ENCODE measurements around the gene VPS33A.
"Not testable (repeated sequence)": the region's sequence is repeated elsewhere in the genome, so short reads cannot be mapped to it uniquely, and the experiment has no call there.

The VPS33A gene

GRCh38 chr12:122205053-122205925 lies 61.0 kb downstream of the VPS33A start:
- no peak for DNase-seq (ENCODE audit: low read depth, low spot score)

DNA sequence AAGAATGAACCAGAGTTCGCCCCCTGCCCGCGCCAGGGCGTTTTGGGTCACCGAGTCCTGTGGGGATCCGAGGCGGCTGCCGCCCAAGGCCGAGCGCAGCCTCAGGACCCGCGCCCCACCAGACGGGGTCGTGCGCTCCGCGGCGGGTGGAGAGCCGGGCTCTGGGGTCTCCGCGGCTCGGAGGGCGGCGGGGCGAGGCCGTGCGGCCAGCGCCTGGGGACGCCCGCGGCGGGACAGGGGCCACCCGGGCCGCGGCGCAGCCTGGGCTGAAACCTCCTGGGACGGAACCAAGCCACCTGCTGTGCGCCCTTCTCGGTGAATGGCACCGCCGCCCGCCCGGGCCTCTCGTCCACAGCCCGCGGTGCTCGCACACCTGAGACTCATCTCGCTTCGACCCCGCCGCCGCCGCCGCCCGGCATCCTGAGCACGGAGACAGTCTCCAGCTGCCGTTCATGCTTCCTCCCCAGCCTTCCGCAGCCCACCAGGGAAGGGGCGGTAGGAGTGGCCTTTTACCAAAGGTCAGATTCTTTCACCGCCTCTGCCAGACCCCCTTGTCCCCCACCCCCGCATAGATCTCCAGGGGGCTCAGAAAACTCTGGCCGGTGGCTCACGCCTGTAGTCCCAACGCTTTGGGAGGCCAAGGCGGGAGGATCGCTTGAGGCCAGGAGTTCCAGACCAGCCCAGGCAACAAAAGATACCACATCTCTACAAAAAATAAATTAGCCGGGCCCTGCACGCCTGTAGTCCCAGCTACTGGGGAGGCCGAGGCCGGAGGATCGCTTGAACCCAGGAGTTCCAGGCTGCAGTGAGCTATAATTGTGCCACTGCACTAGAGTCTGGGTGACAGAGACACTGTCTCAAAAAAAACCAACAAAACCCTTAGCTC lies 61.9 kb downstream of the VPS33A start:
- DNase-seq (ENCODE audit: low read depth, low spot score), result peak; percentile 39

- peak; percentile 74 for DNase-seq (ENCODE audit: low read depth, low spot score)
Measured at GRCh38 chr12:122203301-122204166, 62.8 kb downstream of the VPS33A start, which contains the start of gene B3GNT4. Gene B3GNT4 (plus strand): TSS chr12:122203709. CDS start chr12:122204619, 910 bp downstream.

DNA sequence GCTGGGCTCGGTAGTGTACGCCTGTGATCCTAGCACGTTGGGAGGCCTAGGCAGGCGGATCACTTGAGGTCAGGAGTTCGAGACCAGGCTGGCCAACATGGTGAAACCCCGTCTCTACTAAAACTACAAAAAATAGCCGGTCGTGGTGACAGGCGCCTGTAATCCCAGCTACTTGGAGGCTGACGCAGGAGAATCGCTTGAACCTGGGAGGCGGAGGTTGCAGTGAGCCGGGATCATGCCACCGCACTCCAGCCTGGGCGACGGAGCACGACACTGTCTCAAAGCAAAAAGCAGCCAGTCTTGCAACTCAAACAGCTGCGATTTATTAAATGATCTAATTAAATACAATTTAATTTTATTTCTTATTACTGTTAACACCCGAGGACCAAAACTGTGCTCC lies 63.5 kb downstream of the VPS33A start:
- not testable (repeated sequence) for DNase-seq (ENCODE audit: low read depth, low spot score)

DNA sequence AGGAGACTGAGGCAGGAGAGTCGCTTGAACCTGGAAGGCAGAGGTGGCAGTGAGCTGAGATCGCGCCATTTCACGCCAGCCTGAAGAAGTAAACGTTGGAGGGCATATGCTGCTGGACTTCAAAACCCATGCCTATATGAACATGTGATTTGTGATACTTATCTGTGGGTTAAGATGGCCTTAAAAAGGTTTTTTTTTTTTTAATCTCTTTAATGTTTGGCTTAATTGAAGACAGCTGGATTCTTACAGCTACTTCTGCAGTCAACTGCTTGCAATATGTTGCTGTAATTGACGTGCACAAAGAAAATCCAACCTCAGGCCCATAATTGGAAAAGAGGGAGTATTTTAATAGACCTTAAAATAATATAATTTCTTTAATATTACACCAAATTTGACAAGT lies 64.3 kb downstream of the VPS33A start:
- no peak for DNase-seq (ENCODE audit: low read depth, low spot score)

- DNase-seq (ENCODE audit: low read depth, low spot score), result no peak
Measured at GRCh38 chr12:122201381-122201780, 64.9 kb downstream of the VPS33A start.

DNA sequence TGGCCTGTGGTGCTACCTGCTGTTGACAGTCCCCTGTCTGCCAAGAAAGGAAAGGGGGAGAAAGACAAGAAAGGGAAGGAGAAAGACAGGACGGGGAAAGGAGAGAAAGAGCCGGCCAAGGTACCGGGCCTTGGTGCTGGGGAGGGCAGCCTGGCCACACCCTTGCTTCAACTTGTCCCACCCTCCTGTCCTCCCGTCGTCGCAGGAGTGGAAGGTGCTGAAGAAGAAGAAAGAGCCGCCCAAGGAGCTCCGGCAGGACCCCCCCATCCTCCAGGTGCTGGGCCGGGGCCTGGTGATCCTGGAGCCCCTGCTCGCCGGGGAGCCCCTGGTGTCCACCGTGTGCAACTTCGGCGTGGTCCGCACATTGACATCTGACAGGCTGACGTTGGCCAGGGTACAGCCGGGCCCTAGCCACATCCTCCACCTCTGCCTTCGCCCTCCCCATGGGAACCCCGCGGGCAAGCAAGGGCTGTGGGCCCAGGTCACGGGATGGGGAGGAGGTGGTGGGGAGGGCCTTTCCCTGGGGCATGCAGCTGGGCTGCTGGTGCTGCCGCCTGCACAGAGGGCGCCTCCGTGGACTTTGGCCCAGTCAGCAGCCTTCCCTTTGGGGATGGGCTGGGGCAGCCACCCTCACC lies 65.6 kb downstream of the VPS33A start:
- peak; percentile 49 for DNase-seq (ENCODE audit: low read depth, low spot score)

DNA sequence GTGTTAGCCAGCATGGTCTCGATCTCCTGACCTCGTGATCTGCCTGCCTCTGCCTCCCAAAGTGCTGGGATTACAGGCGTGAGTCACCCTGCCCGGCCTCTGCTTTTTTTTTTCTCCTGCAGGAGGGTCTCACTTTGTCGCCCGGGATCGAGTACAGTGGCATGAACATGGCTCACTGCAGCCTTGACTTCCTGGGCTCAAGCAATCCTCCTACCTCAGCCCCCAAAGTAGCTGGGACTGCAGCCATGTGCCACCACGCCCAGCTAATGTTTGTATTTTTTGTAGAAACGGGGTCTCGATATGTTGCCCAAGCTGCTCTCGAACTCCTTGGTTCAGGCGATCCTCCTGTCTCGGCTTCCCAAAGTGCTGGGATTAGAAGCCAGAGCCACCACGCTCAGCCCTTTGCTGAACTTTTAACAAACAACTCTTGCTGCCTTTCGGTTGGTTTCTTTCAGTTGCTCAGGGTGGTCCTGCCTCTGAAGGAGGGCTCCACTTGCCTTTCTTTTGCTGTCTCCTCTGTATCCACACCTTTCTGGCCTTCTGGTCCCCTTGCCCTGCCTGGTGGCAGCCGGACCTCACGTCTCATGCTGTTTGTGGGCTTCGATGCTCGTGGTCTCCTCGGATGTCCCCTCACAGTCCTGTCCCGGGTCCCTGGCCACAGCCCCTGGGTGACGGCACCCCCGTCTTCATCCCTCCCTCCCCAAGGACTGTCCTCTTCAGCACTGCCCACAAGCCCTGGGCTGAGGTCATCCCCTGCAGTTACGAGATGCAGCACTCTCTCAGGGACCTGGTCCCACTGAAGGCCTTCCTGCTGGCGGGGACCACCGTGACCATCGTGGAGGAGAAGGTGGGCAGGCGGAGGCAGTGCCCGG lies 66.6 kb downstream of the VPS33A start:
- DNase-seq (ENCODE audit: low read depth, low spot score), result no peak

DNA sequence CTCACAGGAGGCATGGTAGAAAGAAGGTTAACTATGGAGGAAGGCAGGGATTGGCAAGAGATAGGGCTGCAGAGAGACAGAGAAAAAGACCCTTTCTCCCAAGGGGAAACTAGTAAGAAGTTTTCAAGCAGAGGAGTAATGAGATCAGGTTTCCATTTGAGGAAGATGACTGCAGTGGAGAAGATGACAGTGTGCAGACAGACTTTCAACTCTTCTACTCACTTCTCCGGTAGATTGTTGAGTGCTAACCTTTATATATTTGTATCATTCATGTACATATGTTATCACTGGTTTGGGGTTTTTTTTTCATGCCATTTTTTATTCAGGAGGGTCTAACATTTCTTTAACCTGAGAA lies 68.7 kb downstream of the VPS33A start:
- no peak for DNase-seq (ENCODE audit: low read depth, low spot score)

- no peak for DNase-seq (ENCODE audit: low read depth, low spot score)
Measured at GRCh38 chr12:122195405-122195804, 70.9 kb downstream of the VPS33A start.

GRCh38 chr12:122194804-122195203 lies 71.5 kb downstream of the VPS33A start:
- no peak for DNase-seq (ENCODE audit: low read depth, low spot score)

DNA sequence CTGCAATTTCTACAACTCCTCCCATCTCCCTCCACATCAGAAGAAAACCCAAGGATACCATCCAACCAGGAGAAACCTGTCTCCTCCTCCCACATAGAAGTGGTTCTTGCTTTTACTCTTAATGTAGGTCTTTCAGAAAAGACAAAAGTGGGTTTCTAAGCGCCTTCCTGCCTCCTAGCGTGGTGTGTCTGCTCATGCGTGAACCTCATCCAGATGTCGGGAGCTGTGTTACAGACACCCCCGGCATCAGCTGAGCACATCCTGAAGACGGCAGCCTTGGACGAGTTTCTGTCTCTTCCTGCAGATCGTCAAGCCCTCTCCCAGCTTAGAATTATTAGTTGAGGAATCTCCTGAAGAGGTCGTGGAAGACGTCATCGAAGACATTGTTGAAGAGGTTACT lies 73.9 kb downstream of the VPS33A start:
- no peak for DNase-seq (ENCODE audit: low read depth, low spot score)

- DNase-seq (ENCODE audit: low read depth, low spot score), result peak; percentile 87
Measured at GRCh38 chr12:122190842-122191668, 75.2 kb downstream of the VPS33A start.

DNA sequence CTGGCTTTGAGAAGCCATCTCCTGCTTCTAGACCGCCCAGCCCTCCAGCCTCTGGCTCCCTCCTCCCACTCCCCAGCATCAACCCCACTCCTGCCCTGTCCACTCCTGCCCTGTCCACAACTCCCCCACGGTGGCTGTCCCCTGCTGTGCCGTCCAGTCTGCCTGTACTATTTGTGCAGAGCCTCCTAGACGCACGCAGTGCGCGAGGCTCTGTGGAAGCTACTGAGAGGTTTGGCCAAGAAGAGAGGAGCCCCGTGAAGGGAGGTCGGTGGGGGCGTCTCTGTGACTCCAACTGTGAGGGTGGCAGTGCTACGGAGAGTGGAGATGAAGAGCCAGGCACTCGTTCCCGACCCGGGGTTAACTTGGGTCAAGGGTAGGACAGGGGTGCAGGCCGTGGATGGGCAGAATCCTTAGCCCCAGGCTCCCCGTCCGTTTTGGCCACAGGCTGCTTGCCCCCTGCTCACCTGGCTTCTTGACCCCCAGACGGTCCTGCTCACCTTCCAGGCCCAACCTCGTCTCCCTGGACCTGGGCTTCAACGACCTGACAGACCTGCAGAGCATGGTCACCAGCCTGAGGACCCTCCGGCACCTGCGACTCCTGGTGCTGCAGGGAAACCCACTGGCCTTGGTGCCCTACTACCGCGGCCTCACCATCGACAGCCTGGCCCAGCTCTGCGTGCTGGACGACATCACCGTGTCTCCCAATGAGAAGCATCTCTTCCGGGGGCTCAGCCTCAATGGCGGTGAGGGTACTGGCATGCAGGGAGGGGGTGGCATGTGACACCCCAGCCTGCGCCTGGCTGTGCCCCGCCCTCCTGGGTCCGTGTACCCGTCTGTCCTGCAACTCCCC lies 76.4 kb downstream of the VPS33A start:
- no peak for DNase-seq (ENCODE audit: low read depth, low spot score)

DNA sequence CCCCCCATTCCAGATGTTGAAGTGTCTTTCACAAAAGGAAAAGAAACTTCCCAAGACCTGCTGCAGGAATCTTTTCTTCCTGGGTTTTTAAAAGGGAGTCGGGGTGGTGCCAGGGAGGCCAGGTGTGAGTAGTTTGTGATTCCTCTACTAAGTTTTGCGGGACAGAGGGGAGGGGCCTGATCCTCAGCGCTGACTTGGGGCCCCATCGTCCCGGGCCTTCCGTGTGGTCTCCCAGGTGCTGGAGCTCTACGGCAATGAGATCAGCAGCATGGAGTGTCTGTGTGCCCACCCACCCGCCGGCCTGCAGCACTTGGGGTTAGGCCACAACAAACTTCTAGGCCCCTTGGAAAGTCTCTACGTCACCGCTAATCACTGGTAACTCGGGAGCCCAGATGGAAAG lies 78.8 kb downstream of the VPS33A start:
- no peak for DNase-seq (ENCODE audit: low read depth, low spot score)

- DNase-seq (ENCODE audit: low read depth, low spot score), result no peak
Measured at GRCh38 chr12:122185494-122186082, 80.7 kb downstream of the VPS33A start.

DNA sequence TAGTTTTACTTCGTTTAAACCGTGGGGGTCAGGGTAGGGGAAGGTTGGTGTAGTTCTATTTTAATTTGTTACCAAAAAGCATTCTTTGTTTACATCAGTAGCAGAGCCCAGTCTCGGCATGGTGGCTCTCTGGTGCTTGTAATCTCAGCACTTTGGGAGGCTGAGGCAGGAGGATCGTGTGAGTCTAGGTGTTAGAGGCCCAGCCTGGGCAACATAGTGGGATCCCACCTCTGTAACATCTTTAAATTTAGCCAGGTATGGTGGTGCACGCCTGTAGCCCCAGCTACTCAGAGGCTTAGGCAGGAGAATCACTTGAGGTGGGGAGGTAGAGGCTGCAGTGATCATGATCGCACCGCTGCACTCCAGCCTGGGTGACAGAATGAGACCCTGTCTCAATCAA lies 81.2 kb downstream of the VPS33A start:
- DNase-seq (ENCODE audit: low read depth, low spot score), result no peak

GRCh38 chr12:122184517-122184916 lies 81.8 kb downstream of the VPS33A start:
- no peak for DNase-seq (ENCODE audit: low read depth, low spot score)

Data from ELF-1 (cell line).